Gastroesophageal sphincter (tissue), 4 donors: ENCODE measurements around the gene ABAT. TPM values are rescaled to one million over a fixed set of nuclear protein-coding genes. Genes with fewer than 3 reads are reported as not detected.

Experiments used
- ATAC-seq: fragments of 150-250 bp; one replicate; pipeline ENCODE4 v1.9.1; 2016; ENCODE audit warnings: mild to moderate bottlenecking, moderate library complexity
- H3K27ac ChIP-seq, 4 donors: fragments of 200-600 bp; sonication (generic) in 3 of 4; 1 replicate in 3 of 4; 2 replicates in 1 of 4; pipeline ENCODE4 v1.5.1; 2016 to 2019
- H3K27me3 ChIP-seq: fragments of 200-600 bp; sonication (generic); one replicate; pipeline ENCODE4 v1.5.1; 2019
- H3K36me3 ChIP-seq, 2 donors: fragments of 200-600 bp; sonication (generic); one replicate each; pipeline ENCODE4 v1.5.1; 2019; ENCODE audit warnings: control low read depth in 1 of 2
- H3K4me1 ChIP-seq, 3 donors: fragments of 200-600 bp; sonication (generic); 1 replicate in 2 of 3; 2 replicates in 1 of 3; pipeline ENCODE4 v1.5.1; 2016 to 2019; ENCODE audit warnings: control low read depth in 2 of 3
- H3K4me3 ChIP-seq, 2 donors: fragments of 200-600 bp; sonication (generic); one replicate each; pipeline ENCODE4 v1.5.1; 2019; ENCODE audit warnings: mild to moderate bottlenecking in 1 of 2, moderate library complexity in 1 of 2
- H3K9me3 ChIP-seq, 3 donors: fragments of 200-600 bp; sonication (generic); one replicate each; pipeline ENCODE4 v1.5.1; 2017 to 2019; ENCODE audit warnings: control low read depth in 2 of 3
- EP300 ChIP-seq: sonication (generic); formaldehyde crosslinking; IDR thresholded peaks from one replicate; pipeline ENCODE4 v1.6.1; 2017; ENCODE audit warnings: antibody characterized with exemption, mild to moderate bottlenecking
- POLR2A ChIP-seq, 2 donors: fragments of 450-650 bp; IDR thresholded peaks; one replicate each; pipeline ENCODE4 v1.6.1; 2017; ENCODE audit warnings: antibody characterized with exemption in 2 of 2, mild to moderate bottlenecking in 2 of 2, moderate library complexity in 1 of 2
- POLR2AphosphoS5 ChIP-seq: sonication (generic); formaldehyde crosslinking; IDR thresholded peaks from one replicate; pipeline ENCODE4 v1.6.1; 2017; ENCODE audit warnings: antibody characterized with exemption
- WGBS, 2 donors: methylation state at CpG; one replicate each; pipeline ENCODE4 v1.1.5; 2018; ENCODE audit warnings: low coverage in 1 of 2; 5-methylcytosine and 5-hydroxymethylcytosine counted together
- total RNA-seq, 4 donors: library from RNA; depleted of rRNA; stranded (reverse); fragments of >200 nt; gene quantifications; one replicate each; pipeline ENCODE4 v1.1.0, GENCODE V29; 2016
- TF ChIP-seq, protein P1 (sequence below), 4 experiments: fragments of 200-600 bp in 2 of 4; fragments of 450-650 bp in 2 of 4; sonication (generic) in 1 of 4; IDR thresholded peaks; one replicate each; pipeline ENCODE4 v1.5.1; 2017 to 2019; ENCODE audit warnings: antibody characterized with exemption in 4 of 4, mild to moderate bottlenecking in 2 of 4, moderate library complexity in 2 of 4

Gene ABAT
- total RNA-seq, 4 donors from 2014 or later = 5.3 to 15.6 (median 10.3) TPM

DNA sequence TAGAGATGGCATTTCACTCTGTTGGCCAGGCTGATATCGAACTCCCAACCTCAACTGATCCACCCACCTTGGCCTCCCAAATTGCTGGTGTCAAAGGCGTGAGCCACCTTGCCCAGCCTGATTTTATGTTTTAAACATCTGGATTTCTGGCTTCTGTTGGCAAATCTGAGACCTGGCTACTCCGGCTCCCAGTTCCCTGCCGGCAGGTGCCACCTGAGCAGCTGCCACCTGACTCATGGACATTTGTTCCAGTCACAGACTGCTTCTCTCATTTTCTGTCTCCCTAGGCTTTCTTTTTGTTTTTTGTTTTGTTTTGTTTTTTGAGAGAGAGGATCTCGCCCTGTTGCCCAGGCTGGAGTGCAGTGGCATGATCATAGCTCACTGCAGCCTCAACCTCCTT, 132.8 kb downstream of the ABAT start:
- H3K36me3 ChIP-seq = peaks cover 0 to 100% of the 10 kb centered on the region in 2 donors
- no peak for ATAC-seq
- H3K4me3 ChIP-seq = no peak overlapping the region
- no peaks in the 10 kb centered on the region for H3K4me1 ChIP-seq
- no peak overlapping the region for H3K27ac ChIP-seq
- H3K27me3 ChIP-seq = no peaks in the 10 kb centered on the region
- 91 to 94% methylated on average over 4 of the region's 5 CpGs for WGBS, 2 donors
- H3K9me3 ChIP-seq = no peaks in the 10 kb centered on the region
- TF ChIP-seq, protein P1, sequence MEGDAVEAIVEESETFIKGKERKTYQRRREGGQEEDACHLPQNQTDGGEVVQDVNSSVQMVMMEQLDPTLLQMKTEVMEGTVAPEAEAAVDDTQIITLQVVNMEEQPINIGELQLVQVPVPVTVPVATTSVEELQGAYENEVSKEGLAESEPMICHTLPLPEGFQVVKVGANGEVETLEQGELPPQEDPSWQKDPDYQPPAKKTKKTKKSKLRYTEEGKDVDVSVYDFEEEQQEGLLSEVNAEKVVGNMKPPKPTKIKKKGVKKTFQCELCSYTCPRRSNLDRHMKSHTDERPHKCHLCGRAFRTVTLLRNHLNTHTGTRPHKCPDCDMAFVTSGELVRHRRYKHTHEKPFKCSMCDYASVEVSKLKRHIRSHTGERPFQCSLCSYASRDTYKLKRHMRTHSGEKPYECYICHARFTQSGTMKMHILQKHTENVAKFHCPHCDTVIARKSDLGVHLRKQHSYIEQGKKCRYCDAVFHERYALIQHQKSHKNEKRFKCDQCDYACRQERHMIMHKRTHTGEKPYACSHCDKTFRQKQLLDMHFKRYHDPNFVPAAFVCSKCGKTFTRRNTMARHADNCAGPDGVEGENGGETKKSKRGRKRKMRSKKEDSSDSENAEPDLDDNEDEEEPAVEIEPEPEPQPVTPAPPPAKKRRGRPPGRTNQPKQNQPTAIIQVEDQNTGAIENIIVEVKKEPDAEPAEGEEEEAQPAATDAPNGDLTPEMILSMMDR (IDR thresholded peaks at IDR 0.05) = no peak
- TF ChIP-seq EP300 (no peak), POLR2A (IDR thresholded peaks at IDR 0.05) (no peak), POLR2AphosphoS5 (no peak)

DNA sequence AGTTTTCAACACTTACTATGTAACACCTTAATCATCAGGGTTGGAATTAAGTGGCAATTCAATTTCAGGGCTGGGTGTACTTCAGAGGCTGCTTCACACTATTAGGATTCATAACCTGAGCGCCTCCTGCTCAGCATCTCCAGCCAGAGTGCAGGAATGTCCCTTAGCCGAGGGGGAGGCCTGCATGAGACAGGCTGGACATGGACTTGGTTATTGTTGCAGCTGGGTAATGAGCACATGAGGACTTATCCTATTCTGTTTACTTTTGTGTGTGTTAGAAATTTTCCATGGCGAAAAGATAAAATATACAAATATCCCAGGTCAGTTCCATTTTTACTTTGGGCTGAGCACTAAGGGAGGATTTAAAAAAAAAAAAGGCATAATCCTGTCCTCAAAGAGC, 133.6 kb downstream of the ABAT start:
- no peaks in the 10 kb centered on the region for H3K27me3 ChIP-seq
- TF ChIP-seq EP300 (no peak), POLR2A (IDR thresholded peaks at IDR 0.05) (no peak)
- no peaks in the 10 kb centered on the region for H3K9me3 ChIP-seq
- H3K36me3 ChIP-seq = peaks cover 0 to 100% of the 10 kb centered on the region in 2 donors
- H3K27ac ChIP-seq = no peak overlapping the region
- whole genome bisulfite sequencing, 2 donors = 71 to 86% methylated on average over 1 to 3 of the region's 3 CpGs
- H3K4me3 ChIP-seq = no peak overlapping the region
- no peaks in the 10 kb centered on the region for H3K4me1 ChIP-seq
- no peak for ATAC-seq

GRCh38 chr16:8808613-8809353, 134.4 kb downstream of the ABAT start:
- Histone ChIP-seq H3K4me1 (no peaks in the 10 kb centered on the region), H3K27me3 (no peaks in the 10 kb centered on the region), H3K9me3 (no peaks in the 10 kb centered on the region), H3K27ac (no peak overlapping the region), H3K36me3 (peaks cover 0 to 100% of the 10 kb centered on the region in 2 donors), H3K4me3 (no peak overlapping the region)
- no peak for TF ChIP-seq EP300
- TF ChIP-seq POLR2A (IDR thresholded peaks at IDR 0.05) = no peak
- TF ChIP-seq, protein P1 (IDR thresholded peaks at IDR 0.05) = no peak
- TF ChIP-seq POLR2AphosphoS5 = no peak
- ATAC-seq = no peak
- 74 to 75% methylated on average over 4 to 6 of the region's 11 CpGs for WGBS, 2 donors

GRCh38 chr16:8812162-8812843, 137.9 kb downstream of the ABAT start:
- TF ChIP-seq, protein P1 (IDR thresholded peaks at IDR 0.05) = no peak
- TF ChIP-seq POLR2AphosphoS5 = no peak
- no peak for TF ChIP-seq POLR2A (IDR thresholded peaks at IDR 0.05)
- Histone ChIP-seq H3K4me1 (no peaks in the 10 kb centered on the region), H3K27me3 (no peaks in the 10 kb centered on the region), H3K4me3 (no peak overlapping the region), H3K9me3 (no peaks in the 10 kb centered on the region), H3K36me3 (peaks cover 0 to 99% of the 10 kb centered on the region in 2 donors), H3K27ac (no peak overlapping the region)
- WGBS, 2 donors = 59 to 77% methylated on average over 7 to 12 of the region's 12 CpGs
- ATAC-seq = no peak

DNA sequence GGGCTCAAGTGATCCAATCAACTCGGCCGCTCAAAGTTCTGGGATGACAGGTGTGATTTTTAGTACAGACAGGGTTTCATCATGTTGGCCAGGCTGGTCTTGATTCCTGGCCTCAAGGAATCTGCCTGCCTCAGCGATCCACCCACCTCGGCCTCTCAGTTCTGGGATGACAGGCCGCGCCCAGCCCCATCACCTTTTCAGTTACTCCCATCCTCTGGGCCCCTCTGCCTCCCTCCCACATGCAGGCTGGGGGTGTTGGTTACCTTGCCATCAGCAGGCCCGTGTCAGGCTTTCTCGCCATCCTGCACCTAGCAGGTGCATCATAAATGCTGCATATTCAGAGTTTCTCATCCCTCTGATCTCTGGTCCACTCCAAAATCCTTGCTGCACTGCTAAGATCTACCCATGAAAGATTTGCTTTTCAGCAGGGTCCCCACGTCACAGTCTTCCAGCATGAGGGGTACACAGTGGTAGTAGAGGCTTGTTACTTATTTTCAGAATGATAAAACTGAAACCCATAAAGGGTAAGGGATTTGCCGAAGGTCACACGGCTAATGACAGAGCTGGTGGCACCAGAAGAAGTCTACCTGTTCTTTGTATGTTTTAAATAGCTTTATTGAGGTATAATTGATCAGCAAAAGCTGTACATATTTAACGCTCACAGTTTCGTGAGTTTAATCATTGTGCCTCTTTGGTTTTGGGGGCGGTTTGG, 139.8 kb downstream of the ABAT start:
- Histone ChIP-seq H3K36me3 (peaks cover 0 to 96% of the 10 kb centered on the region in 2 donors), H3K9me3 (no peaks in the 10 kb centered on the region), H3K4me3 (no peak overlapping the region), H3K27ac (no peak overlapping the region), H3K4me1 (no peaks in the 10 kb centered on the region), H3K27me3 (no peaks in the 10 kb centered on the region)
- 92% methylated on average over 11 to 13 of the region's 14 CpGs for WGBS, 2 donors
- TF ChIP-seq POLR2A (IDR thresholded peaks at IDR 0.05) = no peak
- TF ChIP-seq POLR2AphosphoS5 = no peak
- TF ChIP-seq EP300 = no peak
- TF ChIP-seq, protein P1 (IDR thresholded peaks at IDR 0.05) = no peak
- ATAC-seq = no peak
